VCaP (cell line): Measurements from ENCODE around the gene RSU1.

ENCODE experiments used
- H3K27ac ChIP-seq: fragments of 450-650 bp; 2 replicates; pipeline ENCODE4 v1.5.1; 2017
- CTCF ChIP-seq: fragments of 450-650 bp; conservative IDR thresholded peaks from 2 replicates; pipeline ENCODE4 v1.5.1; 2017; ENCODE audit warnings: mild to moderate bottlenecking, moderate library complexity

The RSU1 gene

GRCh38 chr10:16566202-16566805 lies 250.9 kb downstream of the RSU1 start:
- TF ChIP-seq CTCF: no peak
- no peak overlapping the region for H3K27ac ChIP-seq

GRCh38 chr10:16565604-16566003 lies 251.6 kb downstream of the RSU1 start:
- TF ChIP-seq CTCF: no peak
- H3K27ac ChIP-seq: no peak overlapping the region

GRCh38 chr10:16562891-16563290 lies 254.3 kb downstream of the RSU1 start:
- no peak for TF ChIP-seq CTCF
- H3K27ac ChIP-seq: no peak overlapping the region

GRCh38 chr10:16559236-16559773 lies 257.9 kb downstream of the RSU1 start:
- TF ChIP-seq CTCF: no peak

GRCh38 chr10:16547973-16548372 lies 269.3 kb downstream of the RSU1 start:
- no peak overlapping the region for H3K27ac ChIP-seq
- no peak for TF ChIP-seq CTCF

More at GRCh38 chr10:16559236-16559773, 257.9 kb downstream of the RSU1 start:
- no peak overlapping the region for H3K27ac ChIP-seq

- peak; percentile 82 for TF ChIP-seq CTCF
- H3K27ac ChIP-seq: no peak overlapping the region
Measured at GRCh38 chr10:16545116-16545736, 272.0 kb downstream of the RSU1 start.

GRCh38 chr10:16544591-16544990 lies 272.6 kb downstream of the RSU1 start:
- no peak for TF ChIP-seq CTCF
- no peak overlapping the region for H3K27ac ChIP-seq
